ENCODE measurements around the gene BICRA. TPM values are rescaled to one million over a fixed set of nuclear protein-coding genes. Genes with fewer than 3 reads are reported as not detected.

The BICRA gene
- total RNA-seq (2012; rRNA removed): 9.2 and 12.2 TPM in 2 replicates

- no peaks in the 10 kb centered on the region for H3K9me3 ChIP-seq (replicated peaks; ENCODE audit: low read length)
- H3K27me3 ChIP-seq (ENCODE audit: control insufficient read depth, insufficient read depth, low read length): no peaks in the 10 kb centered on the region
- peak within 1 kb of the TSS; percentile 100 for H3K9ac ChIP-seq (ENCODE audit: low read depth, low read length)
- H3K4me1 ChIP-seq (ENCODE audit: control insufficient read depth, insufficient read depth, low read length): peaks cover 33% of the 10 kb centered on the region
- peak within 1 kb of the TSS; percentile 97 for H3K4me2 ChIP-seq (ENCODE audit: low read length)
- peak within 1 kb of the TSS; percentile 99 for H3K4me3 ChIP-seq (ENCODE audit: low read length)
- H3K36me3 ChIP-seq (ENCODE audit: insufficient read depth, low read length): peaks cover 11% of the 10 kb centered on the region
Measured at GRCh38 chr19:47608969-47609905, at the start of gene BICRA. Gene BICRA, plus strand, starts transcription at chr19:47609134. Its CDS starts 64,441 bp downstream, at chr19:47673575.

GRCh38 chr19:47560999-47561398, 47.9 kb upstream of the BICRA start:
- no peaks in the 10 kb centered on the region for H3K36me3 ChIP-seq (ENCODE audit: insufficient read depth, low read length)
- no peak overlapping the region for H3K4me3 ChIP-seq (ENCODE audit: low read length)
- no peaks in the 10 kb centered on the region for H3K9me3 ChIP-seq (replicated peaks; ENCODE audit: low read length)
- no peak overlapping the region for H3K4me2 ChIP-seq (ENCODE audit: low read length)
- no peak overlapping the region for H3K9ac ChIP-seq (ENCODE audit: low read depth, low read length)
- peaks cover 3% of the 10 kb centered on the region for H3K27me3 ChIP-seq (ENCODE audit: control insufficient read depth, insufficient read depth, low read length)
- peaks cover 2% of the 10 kb centered on the region for H3K4me1 ChIP-seq (ENCODE audit: control insufficient read depth, insufficient read depth, low read length)

DNA sequence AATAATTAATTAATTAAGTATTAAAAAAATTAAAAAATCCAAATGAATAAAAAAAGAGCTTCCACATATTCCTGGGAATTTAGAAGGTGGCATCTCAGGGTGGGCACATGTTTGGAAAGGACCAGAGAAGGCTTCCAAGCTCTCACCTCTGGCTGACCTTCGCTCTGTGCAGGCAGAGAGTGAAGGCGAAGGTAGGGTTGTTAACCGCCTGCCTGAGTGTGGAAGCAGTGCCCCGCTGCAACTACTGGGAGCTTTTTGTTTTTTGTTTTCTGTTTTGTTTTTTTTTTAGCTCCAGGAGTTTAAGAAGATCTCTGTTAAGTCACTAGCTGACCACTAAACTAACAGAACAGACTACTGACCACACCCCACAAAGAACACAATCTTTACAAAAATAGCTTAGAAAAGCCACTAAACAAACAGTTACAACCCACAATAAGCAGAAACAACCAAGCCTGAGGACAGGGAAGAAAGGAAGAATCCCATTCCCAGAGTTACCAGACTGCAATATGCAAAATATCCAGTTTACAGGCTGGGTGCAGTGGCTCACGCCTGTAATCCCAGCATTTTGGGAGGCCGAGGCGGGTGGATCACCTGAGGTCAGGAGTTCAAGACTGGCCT, 47.4 kb upstream of the BICRA start:
- H3K4me2 ChIP-seq (ENCODE audit: low read length): no peak overlapping the region
- H3K4me3 ChIP-seq (ENCODE audit: low read length): no peak overlapping the region
- peaks cover 3% of the 10 kb centered on the region for H3K27me3 ChIP-seq (ENCODE audit: control insufficient read depth, insufficient read depth, low read length)
- H3K36me3 ChIP-seq (ENCODE audit: insufficient read depth, low read length): no peaks in the 10 kb centered on the region
- no peak overlapping the region for H3K9ac ChIP-seq (ENCODE audit: low read depth, low read length)
- no peaks in the 10 kb centered on the region for H3K9me3 ChIP-seq (replicated peaks; ENCODE audit: low read length)
- peaks cover 2% of the 10 kb centered on the region for H3K4me1 ChIP-seq (ENCODE audit: control insufficient read depth, insufficient read depth, low read length)

DNA sequence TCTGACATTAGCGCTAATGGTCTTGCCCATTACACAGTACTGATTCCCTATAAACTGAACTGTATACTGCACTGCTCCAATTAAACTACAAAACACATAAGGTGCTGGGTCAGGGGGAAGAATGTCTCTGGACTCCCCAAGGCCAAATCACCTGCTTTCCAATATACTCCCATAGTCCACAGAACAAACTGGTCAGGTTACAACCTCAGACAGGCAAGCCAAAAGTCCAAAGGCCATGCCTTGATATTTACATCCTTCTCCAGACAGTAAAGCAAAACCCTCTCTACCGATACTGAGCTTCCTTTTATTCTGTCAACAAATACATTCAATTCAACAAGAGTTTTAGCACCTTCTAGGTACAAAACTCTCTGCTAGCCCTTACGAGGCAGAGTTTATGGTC, 44.9 kb upstream of the BICRA start:
- H3K9ac ChIP-seq (ENCODE audit: low read depth, low read length): no peak overlapping the region
- H3K4me1 ChIP-seq (ENCODE audit: control insufficient read depth, insufficient read depth, low read length): peaks cover 2% of the 10 kb centered on the region

GRCh38 chr19:47569331-47569730, 39.6 kb upstream of the BICRA start:
- H3K4me1 ChIP-seq (ENCODE audit: control insufficient read depth, insufficient read depth, low read length): no peaks in the 10 kb centered on the region
- H3K36me3 ChIP-seq (ENCODE audit: insufficient read depth, low read length): no peaks in the 10 kb centered on the region
- no peaks in the 10 kb centered on the region for H3K9me3 ChIP-seq (replicated peaks; ENCODE audit: low read length)
- H3K27me3 ChIP-seq (ENCODE audit: control insufficient read depth, insufficient read depth, low read length): peaks cover 20% of the 10 kb centered on the region
- no peak overlapping the region for H3K4me2 ChIP-seq (ENCODE audit: low read length)
- H3K9ac ChIP-seq (ENCODE audit: low read depth, low read length): no peak overlapping the region
- no peak overlapping the region for H3K4me3 ChIP-seq (ENCODE audit: low read length)

More for the DNA sequence above, 44.9 kb upstream of the BICRA start:
- H3K4me2 ChIP-seq (ENCODE audit: low read length): no peak overlapping the region
- H3K9me3 ChIP-seq (replicated peaks; ENCODE audit: low read length): no peaks in the 10 kb centered on the region
- peaks cover 3% of the 10 kb centered on the region for H3K27me3 ChIP-seq (ENCODE audit: control insufficient read depth, insufficient read depth, low read length)
- no peak overlapping the region for H3K4me3 ChIP-seq (ENCODE audit: low read length)
- H3K36me3 ChIP-seq (ENCODE audit: insufficient read depth, low read length): no peaks in the 10 kb centered on the region

GRCh38 chr19:47572635-47573034, 36.3 kb upstream of the BICRA start:
- Histone ChIP-seq H3K4me3 (ENCODE audit: low read length) (peak overlapping the region; percentile 65), H3K27me3 (ENCODE audit: control insufficient read depth, insufficient read depth, low read length) (peaks cover 20% of the 10 kb centered on the region)

GRCh38 chr19:47573071-47574026, 35.6 kb upstream of the BICRA start, which contains the start of gene ZNF541:
Gene ZNF541, minus strand, starts transcription at chr19:47573148. Its CDS starts 17,292 bp downstream, at chr19:47555856.
- Histone ChIP-seq H3K4me1 (ENCODE audit: control insufficient read depth, insufficient read depth, low read length) (no peaks in the 10 kb centered on the region), H3K4me3 (ENCODE audit: low read length) (peak within 1 kb of the TSS; percentile 65), H3K36me3 (ENCODE audit: insufficient read depth, low read length) (no peaks in the 10 kb centered on the region), H3K9me3 (replicated peaks; ENCODE audit: low read length) (no peaks in the 10 kb centered on the region), H3K9ac (ENCODE audit: low read depth, low read length) (no peak within 1 kb of the TSS), H3K4me2 (ENCODE audit: low read length) (peak within 1 kb of the TSS; percentile 80), H3K27me3 (ENCODE audit: control insufficient read depth, insufficient read depth, low read length) (peaks cover 20% of the 10 kb centered on the region)

More at GRCh38 chr19:47572635-47573034, 36.3 kb upstream of the BICRA start:
- H3K4me2 ChIP-seq (ENCODE audit: low read length): peak overlapping the region; percentile 80
- no peaks in the 10 kb centered on the region for H3K4me1 ChIP-seq (ENCODE audit: control insufficient read depth, insufficient read depth, low read length)
- no peaks in the 10 kb centered on the region for H3K9me3 ChIP-seq (replicated peaks; ENCODE audit: low read length)
- no peak overlapping the region for H3K9ac ChIP-seq (ENCODE audit: low read depth, low read length)
- H3K36me3 ChIP-seq (ENCODE audit: insufficient read depth, low read length): no peaks in the 10 kb centered on the region

DNA sequence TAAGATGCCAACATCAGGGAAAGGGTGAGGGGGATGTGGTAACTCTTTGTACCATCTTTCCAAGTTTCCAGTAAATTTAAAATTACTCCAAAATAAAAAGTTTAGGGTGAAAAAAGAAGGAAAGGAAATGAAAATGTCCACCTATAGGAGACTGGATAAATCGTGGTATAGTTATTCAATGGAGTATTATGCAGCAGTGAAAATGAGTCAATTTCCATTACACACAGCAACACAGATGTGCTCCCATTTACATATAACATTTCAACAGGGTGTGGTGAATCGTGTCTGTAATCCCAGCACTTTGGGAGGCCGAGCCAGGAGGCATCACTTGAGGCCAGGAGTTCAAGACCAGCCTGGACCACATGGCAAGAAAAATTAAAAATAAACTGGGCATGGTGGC, 28.5 kb upstream of the BICRA start:
- H3K4me2 ChIP-seq (ENCODE audit: low read length): no peak overlapping the region
- H3K4me1 ChIP-seq (ENCODE audit: control insufficient read depth, insufficient read depth, low read length): no peaks in the 10 kb centered on the region
- no peaks in the 10 kb centered on the region for H3K36me3 ChIP-seq (ENCODE audit: insufficient read depth, low read length)
- no peak overlapping the region for H3K9ac ChIP-seq (ENCODE audit: low read depth, low read length)
- no peaks in the 10 kb centered on the region for H3K27me3 ChIP-seq (ENCODE audit: control insufficient read depth, insufficient read depth, low read length)
- H3K9me3 ChIP-seq (replicated peaks; ENCODE audit: low read length): no peaks in the 10 kb centered on the region
- no peak overlapping the region for H3K4me3 ChIP-seq (ENCODE audit: low read length)

GRCh38 chr19:47581605-47582319, 27.2 kb upstream of the BICRA start:
- no peak overlapping the region for H3K9ac ChIP-seq (ENCODE audit: low read depth, low read length)
- no peak overlapping the region for H3K4me3 ChIP-seq (ENCODE audit: low read length)
- no peaks in the 10 kb centered on the region for H3K36me3 ChIP-seq (ENCODE audit: insufficient read depth, low read length)
- H3K4me2 ChIP-seq (ENCODE audit: low read length): no peak overlapping the region
- no peaks in the 10 kb centered on the region for H3K4me1 ChIP-seq (ENCODE audit: control insufficient read depth, insufficient read depth, low read length)
- peaks cover 5% of the 10 kb centered on the region for H3K9me3 ChIP-seq (replicated peaks; ENCODE audit: low read length)
- no peaks in the 10 kb centered on the region for H3K27me3 ChIP-seq (ENCODE audit: control insufficient read depth, insufficient read depth, low read length)

- Histone ChIP-seq H3K9me3 (replicated peaks; ENCODE audit: low read length) (peaks cover 5% of the 10 kb centered on the region), H3K4me3 (ENCODE audit: low read length) (no peak overlapping the region), H3K9ac (ENCODE audit: low read depth, low read length) (no peak overlapping the region), H3K36me3 (ENCODE audit: insufficient read depth, low read length) (no peaks in the 10 kb centered on the region), H3K27me3 (ENCODE audit: control insufficient read depth, insufficient read depth, low read length) (no peaks in the 10 kb centered on the region), H3K4me2 (ENCODE audit: low read length) (peak overlapping the region; percentile 13), H3K4me1 (ENCODE audit: control insufficient read depth, insufficient read depth, low read length) (no peaks in the 10 kb centered on the region)
Measured at GRCh38 chr19:47582320-47582909, 26.5 kb upstream of the BICRA start.
